ENCODE measurements around the gene EXT2.
A peak's percentile ranks its signal among the peaks of the same experiment; 100 is the strongest.

- no peak for TF ChIP-seq POLR2A (IDR thresholded peaks at IDR 0.05)
- TF ChIP-seq CTCF (IDR thresholded peaks at IDR 0.05): peak; percentile 46 to 65 (median 48)
- no peak for TF ChIP-seq EP300 (IDR thresholded peaks at IDR 0.05)
- no peak for TF ChIP-seq POLR2AphosphoS5 (IDR thresholded peaks at IDR 0.05)
These were observed 14.8 kb downstream of the EXT2 start for GRCh38 chr11:44110231-44110679.
